ENCODE measurements around the gene E2F2.

The E2F2 gene

DNA sequence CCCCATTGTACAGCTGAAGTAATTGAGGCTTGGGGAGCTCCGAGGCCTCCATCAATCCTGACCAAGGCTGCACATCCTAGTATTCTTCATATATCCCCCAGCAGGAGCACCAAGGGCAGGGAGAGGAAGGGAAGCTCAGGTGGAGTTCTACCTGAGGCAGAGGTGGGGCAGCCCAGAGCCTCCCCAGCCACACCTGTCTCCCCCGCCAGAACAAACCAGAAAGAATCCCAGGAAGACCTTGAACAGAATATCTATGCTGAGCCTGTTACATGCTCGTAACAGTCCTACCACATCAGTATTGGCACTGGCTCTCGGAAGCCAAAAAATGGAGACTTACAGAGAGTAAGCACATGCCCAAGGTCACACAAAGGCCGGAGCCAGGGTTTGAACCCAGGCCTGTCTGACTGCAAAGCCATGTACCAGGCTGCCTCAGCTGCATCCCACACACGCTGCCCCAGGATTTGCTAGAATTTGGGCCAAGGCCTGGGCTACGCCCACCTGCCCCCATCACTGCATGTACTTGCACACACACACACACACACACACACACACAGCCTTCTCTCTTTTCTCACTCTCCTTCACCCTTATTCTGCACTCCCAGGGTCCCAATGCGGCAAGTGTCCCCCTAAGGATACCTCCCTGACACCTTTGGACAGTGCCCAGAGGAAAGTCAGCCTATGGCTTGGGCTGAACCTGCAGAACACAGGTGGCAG lies 4.5 kb downstream of the E2F2 start:
- H3K27ac ChIP-seq (ENCODE audit: low read depth, low read length): no peak overlapping the region
- no peaks in the 10 kb centered on the region for H3K9me3 ChIP-seq (ENCODE audit: low read length)
- peaks cover 0 to 21% of the 10 kb centered on the region in 2 donors for H3K27me3 ChIP-seq (ENCODE audit: control insufficient read depth in 1 of 2, insufficient read depth in 2 of 2, low read length in 2 of 2)
- H3K4me3 ChIP-seq (ENCODE audit: low read depth in 1 of 2, low read length in 2 of 2): no peak overlapping the region
- no peak overlapping the region for H3K9ac ChIP-seq (ENCODE audit: low read length)
- no peaks in the 10 kb centered on the region for H3K36me3 ChIP-seq (ENCODE audit: insufficient read depth, low read length)
- peaks cover 12% of the 10 kb centered on the region for H3K4me1 ChIP-seq (ENCODE audit: insufficient read depth, low read length)

DNA sequence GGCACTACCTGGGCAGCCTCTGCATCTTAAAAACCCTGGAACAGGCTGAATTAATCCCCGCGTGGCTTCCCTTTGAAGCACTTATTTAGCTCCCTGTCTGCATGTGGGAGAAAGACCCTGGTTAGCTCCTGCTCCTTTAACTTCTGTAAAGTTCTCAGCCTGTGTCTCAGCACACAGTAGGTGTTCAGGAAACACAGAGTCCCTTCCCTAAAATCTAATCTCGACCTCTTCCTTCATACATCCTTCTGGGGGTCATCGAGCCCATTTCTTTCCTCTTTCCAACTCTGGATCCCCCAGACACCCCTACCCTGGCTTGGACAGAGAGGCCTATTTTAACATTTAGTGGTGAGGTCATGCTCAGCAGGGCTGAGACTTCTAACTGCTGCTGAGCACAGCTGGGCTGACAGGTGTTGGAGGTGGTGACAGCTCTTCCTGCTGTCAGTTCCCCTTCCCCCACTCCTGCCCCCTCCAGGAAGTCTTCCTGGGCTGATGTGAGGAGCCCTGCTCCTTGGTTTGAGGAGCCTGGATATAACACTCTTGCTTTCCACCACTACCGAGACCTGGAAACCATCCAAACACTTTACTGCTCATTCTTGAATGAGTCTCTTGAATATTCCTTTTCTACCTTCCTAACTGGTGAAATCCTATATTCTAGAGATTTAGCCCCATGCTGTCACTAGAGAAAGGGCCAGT lies 5.3 kb downstream of the E2F2 start:
- Histone ChIP-seq H3K27me3 (ENCODE audit: control insufficient read depth in 1 of 2, insufficient read depth in 2 of 2, low read length in 2 of 2) (peaks cover 0 to 21% of the 10 kb centered on the region in 2 donors), H3K4me3 (ENCODE audit: low read depth in 1 of 2, low read length in 2 of 2) (no peak overlapping the region), H3K4me1 (ENCODE audit: insufficient read depth, low read length) (peaks cover 7% of the 10 kb centered on the region), H3K9ac (ENCODE audit: low read length) (no peak overlapping the region), H3K36me3 (ENCODE audit: insufficient read depth, low read length) (no peaks in the 10 kb centered on the region), H3K27ac (ENCODE audit: low read depth, low read length) (no peak overlapping the region), H3K9me3 (ENCODE audit: low read length) (no peaks in the 10 kb centered on the region)

DNA sequence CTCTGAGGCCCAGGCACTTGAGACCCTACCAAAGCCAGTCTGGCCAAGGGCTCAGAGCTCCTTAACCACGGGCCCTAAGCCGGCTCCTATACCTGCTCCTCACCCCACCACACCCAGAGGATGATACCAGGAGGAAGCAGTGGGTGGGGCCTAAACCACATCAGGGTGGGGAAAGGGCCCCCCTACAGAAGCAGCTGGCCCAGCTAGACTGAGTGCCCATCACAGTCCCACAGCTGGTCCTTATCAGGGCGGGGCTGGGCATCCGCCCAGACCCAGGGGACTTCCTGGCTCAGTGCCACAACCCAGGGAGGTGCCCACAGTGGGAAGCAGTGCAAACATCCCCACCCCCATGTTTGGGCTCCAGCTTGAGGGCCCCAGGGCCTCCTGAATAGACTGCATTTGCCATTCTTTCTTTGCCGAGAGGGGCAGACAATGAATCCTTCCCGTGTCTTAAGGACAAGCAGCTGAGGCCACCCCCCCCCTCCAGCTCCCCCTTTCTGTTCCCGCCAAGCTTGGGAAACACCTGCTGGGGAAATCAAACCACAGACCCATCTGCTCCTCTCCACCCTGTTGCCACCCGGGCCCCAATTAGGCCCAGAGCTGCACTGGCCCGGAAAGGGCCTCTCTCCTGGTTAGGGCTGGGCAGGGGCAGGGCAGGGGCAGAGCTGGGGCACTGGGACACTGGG lies 6.2 kb downstream of the E2F2 start:
- peaks cover 0 to 19% of the 10 kb centered on the region in 2 donors for H3K27me3 ChIP-seq (ENCODE audit: control insufficient read depth in 1 of 2, insufficient read depth in 2 of 2, low read length in 2 of 2)
- H3K4me3 ChIP-seq (ENCODE audit: low read depth in 1 of 2, low read length in 2 of 2): no peak overlapping the region
- H3K9me3 ChIP-seq (ENCODE audit: low read length): no peaks in the 10 kb centered on the region
- H3K36me3 ChIP-seq (ENCODE audit: insufficient read depth, low read length): no peaks in the 10 kb centered on the region
- H3K27ac ChIP-seq (ENCODE audit: low read depth, low read length): no peak overlapping the region
- no peak overlapping the region for H3K9ac ChIP-seq (ENCODE audit: low read length)
- H3K4me1 ChIP-seq (ENCODE audit: insufficient read depth, low read length): no peaks in the 10 kb centered on the region

DNA sequence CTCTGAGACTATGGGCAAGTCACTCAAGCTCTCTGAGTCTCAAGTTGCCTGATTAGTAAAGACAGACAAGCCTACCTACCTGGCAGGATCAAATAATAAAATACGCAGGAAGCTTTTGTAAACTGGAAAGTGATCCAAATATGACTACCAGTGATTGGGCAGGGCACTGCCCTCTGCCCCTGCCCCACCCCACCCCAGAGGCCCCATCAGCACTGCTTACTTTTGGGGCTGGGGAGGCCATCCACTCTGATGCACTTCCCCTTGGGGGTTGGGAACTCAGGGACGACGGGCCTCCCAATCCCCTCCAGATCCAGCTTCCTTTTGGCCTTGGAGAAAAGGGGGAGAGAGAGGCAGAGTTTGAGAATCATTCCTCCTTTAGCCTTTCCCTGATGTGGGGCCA lies 6.9 kb downstream of the E2F2 start:
- Histone ChIP-seq H3K9ac (ENCODE audit: low read length) (no peak overlapping the region), H3K4me3 (ENCODE audit: low read depth in 1 of 2, low read length in 2 of 2) (no peak overlapping the region), H3K4me1 (ENCODE audit: insufficient read depth, low read length) (no peaks in the 10 kb centered on the region), H3K27me3 (ENCODE audit: control insufficient read depth in 1 of 2, insufficient read depth in 2 of 2, low read length in 2 of 2) (peaks cover 0 to 12% of the 10 kb centered on the region in 2 donors), H3K9me3 (ENCODE audit: low read length) (no peaks in the 10 kb centered on the region), H3K36me3 (ENCODE audit: insufficient read depth, low read length) (no peaks in the 10 kb centered on the region), H3K27ac (ENCODE audit: low read depth, low read length) (no peak overlapping the region)

DNA sequence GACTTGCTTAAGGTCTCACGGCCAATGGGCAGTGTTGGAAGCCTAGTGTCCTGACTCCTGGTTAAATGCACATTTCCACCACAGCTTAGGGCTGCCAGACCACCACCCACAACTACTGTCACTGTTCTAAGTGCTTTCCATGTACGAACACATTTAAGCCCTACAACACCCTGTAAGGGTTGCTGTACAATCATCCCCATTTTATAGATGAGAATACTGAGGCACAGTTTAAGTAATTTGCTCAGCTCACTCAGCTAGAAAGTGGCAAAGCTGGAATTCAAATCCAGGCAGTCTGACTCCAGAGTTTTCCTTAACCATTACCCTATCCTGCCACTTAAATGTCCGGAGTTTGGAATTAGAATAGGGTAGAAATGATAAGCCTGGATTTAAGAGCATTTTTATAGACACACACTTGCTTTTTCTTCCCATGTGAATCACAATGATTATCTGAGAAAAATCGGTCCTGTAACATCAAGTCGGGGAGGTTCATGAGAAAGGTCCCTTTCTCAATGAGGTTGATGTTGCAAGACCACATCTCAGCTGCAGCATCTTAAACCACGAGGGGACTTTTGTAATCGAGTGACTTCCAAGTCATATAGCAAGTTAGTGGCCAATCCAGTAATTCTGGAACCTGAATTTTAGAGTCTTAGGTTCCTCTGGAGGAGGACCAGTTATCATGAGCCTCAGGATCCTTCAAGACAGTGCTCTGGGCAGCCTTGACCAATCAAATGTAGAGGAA lies 8.6 kb downstream of the E2F2 start:
- Histone ChIP-seq H3K4me3 (ENCODE audit: low read depth in 1 of 2, low read length in 2 of 2) (no peak overlapping the region), H3K4me1 (ENCODE audit: insufficient read depth, low read length) (no peaks in the 10 kb centered on the region), H3K27ac (ENCODE audit: low read depth, low read length) (no peak overlapping the region), H3K9ac (ENCODE audit: low read length) (no peak overlapping the region), H3K9me3 (ENCODE audit: low read length) (no peaks in the 10 kb centered on the region), H3K27me3 (ENCODE audit: control insufficient read depth in 1 of 2, insufficient read depth in 2 of 2, low read length in 2 of 2) (peaks cover 0 to 5% of the 10 kb centered on the region in 2 donors), H3K36me3 (ENCODE audit: insufficient read depth, low read length) (no peaks in the 10 kb centered on the region)

DNA sequence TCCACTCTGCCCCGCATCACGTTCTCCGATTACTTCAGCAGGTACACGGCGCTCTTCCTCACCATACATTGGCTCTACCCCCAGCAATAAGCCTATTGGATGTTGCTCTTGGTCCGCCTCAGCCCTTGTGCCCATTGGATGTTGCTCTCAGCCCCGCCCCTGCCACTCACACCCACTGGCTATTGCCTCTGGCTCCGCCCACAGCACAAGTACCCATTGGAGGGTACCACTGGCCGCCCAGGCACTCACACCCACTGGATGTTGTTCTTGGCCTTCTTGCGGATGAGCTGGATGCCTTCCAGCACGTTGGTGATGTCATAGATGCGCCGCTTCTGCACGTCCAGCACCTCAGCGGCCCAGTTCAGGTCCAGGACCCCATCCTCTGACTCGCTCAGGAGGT lies 9.4 kb downstream of the E2F2 start:
- no peaks in the 10 kb centered on the region for H3K36me3 ChIP-seq (ENCODE audit: insufficient read depth, low read length)
- H3K9me3 ChIP-seq (ENCODE audit: low read length): no peaks in the 10 kb centered on the region
- H3K4me3 ChIP-seq (ENCODE audit: low read depth in 1 of 2, low read length in 2 of 2): no peak overlapping the region
- H3K27ac ChIP-seq (ENCODE audit: low read depth, low read length): no peak overlapping the region
- H3K9ac ChIP-seq (ENCODE audit: low read length): no peak overlapping the region
- no peaks in the 10 kb centered on the region for H3K27me3 ChIP-seq (ENCODE audit: control insufficient read depth in 1 of 2, insufficient read depth in 2 of 2, low read length in 2 of 2)
- H3K4me1 ChIP-seq (ENCODE audit: insufficient read depth, low read length): no peaks in the 10 kb centered on the region

DNA sequence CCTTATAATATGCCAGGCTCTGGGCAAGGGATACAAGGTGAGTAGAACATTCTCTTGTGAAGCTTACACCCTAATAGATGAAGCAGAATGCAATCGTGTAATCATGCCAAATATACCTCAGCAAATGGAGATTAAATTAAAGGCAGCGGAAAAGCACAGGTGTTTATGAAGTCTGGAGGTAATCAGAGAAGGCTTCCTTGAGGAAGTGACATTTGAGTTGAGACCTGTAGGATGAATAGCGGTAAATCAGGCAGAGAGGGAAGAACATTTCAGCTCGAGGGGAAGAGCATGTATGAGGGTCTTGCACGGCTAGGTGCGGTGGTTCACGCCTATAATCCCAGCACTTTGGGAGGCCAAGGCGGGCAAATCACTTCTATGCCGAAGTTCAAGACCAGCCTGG lies 13.5 kb downstream of the E2F2 start:
- Histone ChIP-seq H3K27ac (ENCODE audit: low read depth, low read length) (no peak overlapping the region), H3K27me3 (ENCODE audit: control insufficient read depth in 1 of 2, insufficient read depth in 2 of 2, low read length in 2 of 2) (no peaks in the 10 kb centered on the region), H3K36me3 (ENCODE audit: insufficient read depth, low read length) (no peaks in the 10 kb centered on the region), H3K4me3 (ENCODE audit: low read depth in 1 of 2, low read length in 2 of 2) (no peak overlapping the region), H3K9ac (ENCODE audit: low read length) (no peak overlapping the region), H3K9me3 (ENCODE audit: low read length) (no peaks in the 10 kb centered on the region), H3K4me1 (ENCODE audit: insufficient read depth, low read length) (no peaks in the 10 kb centered on the region)

DNA sequence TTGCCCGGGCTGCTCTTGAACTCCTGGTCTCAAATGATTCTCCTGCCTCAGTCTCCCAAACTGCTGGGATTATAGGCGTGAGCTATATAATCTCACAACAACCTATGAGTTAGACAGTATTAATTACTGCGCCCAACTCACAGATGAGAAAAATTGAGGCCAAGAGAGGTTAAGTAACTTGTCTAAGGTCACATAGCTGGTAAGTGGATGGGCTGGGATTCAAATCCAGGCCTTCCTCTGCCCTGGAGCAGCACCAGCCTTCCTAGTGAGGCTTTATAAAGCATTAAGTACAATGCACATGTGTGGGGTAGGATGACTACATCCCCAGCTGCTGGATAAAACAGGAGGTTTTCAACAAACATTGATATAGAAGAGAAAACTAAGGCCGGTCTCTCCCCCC lies 15.1 kb downstream of the E2F2 start:
- Histone ChIP-seq H3K27ac (ENCODE audit: low read depth, low read length) (no peak overlapping the region), H3K27me3 (ENCODE audit: control insufficient read depth in 1 of 2, insufficient read depth in 2 of 2, low read length in 2 of 2) (no peaks in the 10 kb centered on the region), H3K4me1 (ENCODE audit: insufficient read depth, low read length) (no peaks in the 10 kb centered on the region), H3K9me3 (ENCODE audit: low read length) (no peaks in the 10 kb centered on the region), H3K4me3 (ENCODE audit: low read depth in 1 of 2, low read length in 2 of 2) (no peak overlapping the region), H3K36me3 (ENCODE audit: insufficient read depth, low read length) (no peaks in the 10 kb centered on the region), H3K9ac (ENCODE audit: low read length) (no peak overlapping the region)

DNA sequence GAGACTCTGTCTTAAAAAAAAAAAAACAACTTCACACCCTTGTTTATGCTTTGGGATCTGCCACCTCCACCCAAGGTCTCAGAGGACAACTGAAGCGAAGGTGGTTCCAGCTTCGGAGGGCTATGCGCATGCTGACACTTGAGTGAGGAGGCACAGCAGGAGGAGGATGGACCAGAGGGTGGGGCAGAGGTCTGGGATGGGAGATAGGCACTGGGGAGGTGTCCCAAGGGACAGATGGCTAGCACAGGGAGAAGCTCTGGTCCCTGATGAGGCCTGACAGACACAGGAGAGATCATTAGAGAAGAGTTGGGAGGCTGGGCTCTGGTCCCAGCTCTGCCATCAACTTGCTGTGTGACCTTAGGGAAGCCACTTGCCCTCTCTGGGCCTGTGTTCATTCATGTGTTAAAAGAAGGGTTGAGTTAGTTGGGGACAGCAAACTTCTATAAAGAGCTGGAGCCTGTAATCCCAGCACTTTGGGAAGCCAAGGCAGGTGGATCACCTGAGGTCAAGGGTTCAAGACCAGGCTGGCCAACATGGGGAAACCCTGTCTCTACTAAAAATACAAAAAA lies 16.8 kb downstream of the E2F2 start:
- Histone ChIP-seq H3K4me1 (ENCODE audit: insufficient read depth, low read length) (no peaks in the 10 kb centered on the region), H3K27me3 (ENCODE audit: control insufficient read depth in 1 of 2, insufficient read depth in 2 of 2, low read length in 2 of 2) (no peaks in the 10 kb centered on the region), H3K27ac (ENCODE audit: low read depth, low read length) (no peak overlapping the region), H3K36me3 (ENCODE audit: insufficient read depth, low read length) (no peaks in the 10 kb centered on the region), H3K4me3 (ENCODE audit: low read depth in 1 of 2, low read length in 2 of 2) (no peak overlapping the region), H3K9ac (ENCODE audit: low read length) (no peak overlapping the region), H3K9me3 (ENCODE audit: low read length) (no peaks in the 10 kb centered on the region)

DNA sequence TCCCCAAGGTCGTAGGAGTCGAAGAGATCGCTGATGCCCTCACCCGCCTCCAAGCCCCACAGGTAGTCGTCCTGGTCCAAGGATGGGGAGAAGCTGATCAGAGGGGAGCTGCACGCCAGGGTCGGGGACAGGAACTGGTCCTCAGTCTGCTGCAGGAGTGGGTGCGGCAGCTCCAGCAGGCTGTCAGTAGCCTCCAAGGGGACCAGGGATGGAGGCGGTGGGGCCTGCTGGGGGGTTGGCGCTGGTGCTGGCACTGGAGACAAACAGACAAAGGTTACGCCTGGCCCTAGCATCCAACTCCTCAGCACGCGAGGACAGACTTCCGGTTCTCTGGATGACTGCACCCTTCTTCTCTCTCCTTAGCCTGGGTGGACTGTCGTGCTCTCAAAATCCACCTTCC lies 21.1 kb downstream of the E2F2 start:
- H3K9me3 ChIP-seq (ENCODE audit: low read length): no peaks in the 10 kb centered on the region
- H3K27me3 ChIP-seq (ENCODE audit: control insufficient read depth in 1 of 2, insufficient read depth in 2 of 2, low read length in 2 of 2): no peaks in the 10 kb centered on the region
- H3K36me3 ChIP-seq (ENCODE audit: insufficient read depth, low read length): no peaks in the 10 kb centered on the region
- H3K4me3 ChIP-seq (ENCODE audit: low read depth in 1 of 2, low read length in 2 of 2): no peak overlapping the region
- no peak overlapping the region for H3K9ac ChIP-seq (ENCODE audit: low read length)
- H3K27ac ChIP-seq (ENCODE audit: low read depth, low read length): no peak overlapping the region
- no peaks in the 10 kb centered on the region for H3K4me1 ChIP-seq (ENCODE audit: insufficient read depth, low read length)
